Effector memory CD4-positive, alpha-beta T cell (primary cell): Measurements from ENCODE around the gene C11orf91.
"Not testable (repeated sequence)": the region's sequence is repeated elsewhere in the genome, so short reads cannot be mapped to it uniquely, and the experiment has no call there.

Experiments used
- DNase-seq, 3 donors: peaks; one replicate each; pipeline ENCODE4 v3.0.0-alpha.2; 2020
- H3K27ac ChIP-seq: 2 replicates; pipeline ENCODE4 v1.7.0; 2013; ENCODE audit warnings: mild to moderate bottlenecking, low read length, moderate library complexity; ENCODE audit not compliant: insufficient read depth, poor library complexity, severe bottlenecking
- H3K27me3 ChIP-seq: replicated peaks from 2 replicates; pipeline ENCODE4 v1.7.0; 2013; ENCODE audit warnings: mild to moderate bottlenecking, low read length; ENCODE audit not compliant: insufficient read depth, control insufficient read depth, poor library complexity, severe bottlenecking
- H3K36me3 ChIP-seq: 2 replicates; pipeline ENCODE4 v1.7.0; 2013; ENCODE audit warnings: mild to moderate bottlenecking, low read length, moderate library complexity; ENCODE audit not compliant: control insufficient read depth, insufficient read depth
- H3K4me1 ChIP-seq: 2 replicates; pipeline ENCODE4 v1.7.0; 2013; ENCODE audit warnings: low read length, mild to moderate bottlenecking; ENCODE audit not compliant: control insufficient read depth, insufficient read depth, poor library complexity, severe bottlenecking
- H3K4me3 ChIP-seq: 2 replicates; pipeline ENCODE4 v1.7.0; 2013; ENCODE audit warnings: low read length, low read depth, mild to moderate bottlenecking; ENCODE audit not compliant: insufficient read depth, poor library complexity, severe bottlenecking
- H3K9me3 ChIP-seq: 2 replicates; pipeline ENCODE4 v1.7.0; 2013; ENCODE audit warnings: mild to moderate bottlenecking, low read length, moderate library complexity; ENCODE audit not compliant: control insufficient read depth

The C11orf91 gene

DNA sequence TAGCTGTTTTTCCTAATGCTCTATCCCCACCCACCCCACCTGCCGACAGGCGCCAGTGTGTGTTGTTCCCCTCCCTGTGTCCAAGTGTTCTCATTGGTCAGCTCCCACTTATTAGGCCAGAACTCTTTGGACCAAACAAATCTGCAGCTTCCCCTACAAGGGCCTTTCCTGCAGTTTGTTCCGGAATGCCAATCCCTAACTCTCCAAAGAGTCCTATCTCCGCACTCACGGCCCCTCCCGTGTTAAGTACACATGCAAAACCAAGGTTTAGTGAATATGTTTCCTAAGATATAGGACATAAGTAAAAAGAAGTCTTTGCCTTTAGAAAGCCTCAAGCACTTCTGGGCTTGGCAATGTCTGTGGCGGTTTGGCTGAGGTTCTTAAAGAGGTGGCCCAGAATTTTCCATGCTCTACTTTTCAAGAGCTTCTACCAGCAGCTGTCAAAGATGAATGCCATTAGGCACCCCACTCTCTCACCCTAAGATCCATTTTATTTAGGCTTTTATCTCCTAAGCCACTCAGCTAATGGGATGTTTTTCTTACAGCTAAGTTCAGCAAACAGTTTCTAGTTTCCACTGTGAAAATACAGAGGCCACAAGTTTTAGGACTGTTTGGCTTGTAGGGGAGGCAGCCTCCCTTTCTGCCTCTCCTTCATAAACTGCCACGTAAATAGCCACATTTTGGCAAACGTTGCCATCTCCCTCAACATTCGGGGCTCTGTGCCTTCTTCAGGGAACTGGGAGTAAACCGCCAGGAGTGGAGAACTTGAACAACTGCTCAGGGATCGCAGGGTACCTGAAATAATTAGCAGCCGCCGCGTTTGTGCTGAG, 34.0 kb upstream of the C11orf91 start:
- H3K4me3 ChIP-seq, result peak overlapping the region; percentile 87
- peaks cover 9% of the 10 kb centered on the region for H3K4me1 ChIP-seq
- DNase-seq, result no peak
- no peaks in the 10 kb centered on the region for H3K27me3 ChIP-seq
- no peaks in the 10 kb centered on the region for H3K9me3 ChIP-seq
- H3K36me3 ChIP-seq, result no peaks in the 10 kb centered on the region
- H3K27ac ChIP-seq, result peak overlapping the region; percentile 77

DNA sequence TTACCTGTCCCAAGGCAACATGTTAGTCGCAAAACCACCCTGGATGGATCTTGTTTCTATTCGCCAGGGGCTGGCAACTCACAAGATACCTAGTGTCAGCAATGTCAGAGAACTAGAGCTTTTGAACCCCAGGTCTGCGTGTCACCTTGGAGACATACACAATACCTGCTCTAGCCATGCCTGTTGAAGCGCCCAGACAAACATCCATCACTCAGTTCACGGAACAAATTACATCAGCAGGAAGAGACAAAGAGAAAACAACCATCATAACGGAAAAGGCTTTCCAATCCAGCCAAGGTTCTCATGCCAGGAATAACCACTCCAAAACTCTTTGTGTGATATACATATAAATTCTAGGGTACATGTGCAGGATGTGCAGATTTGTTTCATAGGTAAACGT, 33.4 kb upstream of the C11orf91 start:
- no peak for DNase-seq
- H3K4me1 ChIP-seq, result peaks cover 9% of the 10 kb centered on the region
- no peaks in the 10 kb centered on the region for H3K9me3 ChIP-seq
- no peak overlapping the region for H3K27ac ChIP-seq
- H3K27me3 ChIP-seq, result no peaks in the 10 kb centered on the region
- H3K4me3 ChIP-seq, result no peak overlapping the region
- H3K36me3 ChIP-seq, result no peaks in the 10 kb centered on the region

- Histone ChIP-seq H3K27ac (no peak overlapping the region), H3K9me3 (no peaks in the 10 kb centered on the region), H3K4me1 (peaks cover 9% of the 10 kb centered on the region), H3K36me3 (no peaks in the 10 kb centered on the region), H3K27me3 (no peaks in the 10 kb centered on the region), H3K4me3 (no peak overlapping the region)
- DNase-seq, result no peak
Observed at GRCh38 chr11:33731723-33732531, 31.3 kb upstream of the C11orf91 start.

DNA sequence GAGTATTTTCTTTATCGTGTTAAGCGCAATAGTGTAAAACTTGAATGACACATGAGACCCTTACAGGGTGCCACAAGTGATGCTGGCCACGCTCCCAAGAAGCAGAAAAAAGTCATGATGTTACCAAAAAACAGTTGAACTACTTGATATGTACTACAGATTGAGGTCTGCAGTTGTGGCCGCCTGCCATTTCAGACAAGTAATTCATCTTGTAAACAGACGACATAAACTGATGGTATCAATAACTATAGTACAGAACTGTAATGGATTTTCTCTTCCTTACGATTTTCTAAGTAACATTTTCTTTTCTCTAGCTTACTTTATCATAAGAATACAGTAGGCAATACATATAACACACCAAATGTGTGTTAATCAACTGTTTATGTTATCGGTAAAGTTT, 30.1 kb upstream of the C11orf91 start:
- Histone ChIP-seq H3K27ac (no peak overlapping the region), H3K9me3 (no peaks in the 10 kb centered on the region), H3K4me3 (no peak overlapping the region), H3K36me3 (no peaks in the 10 kb centered on the region), H3K27me3 (no peaks in the 10 kb centered on the region), H3K4me1 (peaks cover 9% of the 10 kb centered on the region)
- no peak for DNase-seq

DNA sequence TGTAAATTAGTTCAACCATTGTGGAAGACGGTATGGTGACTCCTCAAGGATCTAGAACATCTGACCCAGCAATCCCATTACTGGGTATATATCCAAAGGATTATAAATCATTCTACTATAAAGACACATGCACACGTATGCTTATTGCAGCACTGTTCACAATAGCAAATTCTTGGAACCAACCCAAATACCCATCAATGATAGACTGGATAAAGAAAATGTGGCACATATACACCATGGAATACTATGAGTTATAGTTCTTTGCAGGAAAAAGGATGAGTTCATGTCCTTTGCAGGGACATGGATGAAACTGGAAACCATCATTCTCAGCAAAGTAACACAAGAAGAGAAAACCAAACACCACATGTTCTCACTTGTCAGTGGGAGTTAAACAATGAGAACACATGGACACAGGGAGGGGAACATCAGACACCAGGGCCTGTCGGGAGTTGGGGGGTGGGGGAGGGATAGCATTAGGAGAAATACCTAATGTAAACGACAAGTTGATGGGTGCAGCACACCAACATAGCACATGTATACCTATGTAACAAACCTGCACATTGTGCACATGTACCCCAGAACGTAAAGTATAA, 28.5 kb upstream of the C11orf91 start:
- not testable (repeated sequence) for H3K36me3 ChIP-seq, H3K4me1 ChIP-seq, DNase-seq

GRCh38 chr11:33727539-33727938, 26.9 kb upstream of the C11orf91 start:
- not testable (repeated sequence) for H3K4me1 ChIP-seq, H3K36me3 ChIP-seq, H3K27ac ChIP-seq, H3K9me3 ChIP-seq, DNase-seq, H3K4me3 ChIP-seq, H3K27me3 ChIP-seq

More for the DNA sequence above, 28.5 kb upstream of the C11orf91 start:
- not testable (repeated sequence) for H3K4me3 ChIP-seq, H3K27me3 ChIP-seq, H3K27ac ChIP-seq, H3K9me3 ChIP-seq

DNA sequence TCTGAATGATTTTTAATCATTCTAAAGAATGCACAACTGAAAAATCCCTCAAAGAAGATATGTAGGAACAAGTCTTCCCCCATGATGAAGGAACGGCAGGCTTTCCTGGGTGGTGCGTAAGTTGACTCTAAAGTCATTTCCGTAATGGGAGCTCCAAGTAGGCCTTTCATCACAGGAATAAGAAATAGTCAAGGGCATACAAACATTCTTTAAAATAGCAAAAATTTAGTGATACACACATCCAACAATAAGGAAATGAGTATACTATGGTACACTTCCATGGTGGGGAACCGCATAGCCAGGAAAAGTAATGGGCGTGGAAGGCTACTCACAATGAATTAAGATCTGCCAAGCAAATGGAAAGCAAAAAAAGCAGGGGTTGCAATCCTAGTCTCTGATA, 24.9 kb upstream of the C11orf91 start:
- Histone ChIP-seq H3K36me3 (peaks cover 9% of the 10 kb centered on the region), H3K9me3 (no peaks in the 10 kb centered on the region), H3K27ac (no peak overlapping the region), H3K4me3 (no peak overlapping the region), H3K27me3 (no peaks in the 10 kb centered on the region), H3K4me1 (no peaks in the 10 kb centered on the region)
- no peak for DNase-seq

GRCh38 chr11:33724644-33725035, 24.0 kb upstream of the C11orf91 start:
- Histone ChIP-seq H3K36me3 (peaks cover 12% of the 10 kb centered on the region), H3K4me3 (no peak overlapping the region), H3K4me1 (no peaks in the 10 kb centered on the region), H3K27me3 (no peaks in the 10 kb centered on the region), H3K9me3 (no peaks in the 10 kb centered on the region), H3K27ac (no peak overlapping the region)
- DNase-seq, result no peak

DNA sequence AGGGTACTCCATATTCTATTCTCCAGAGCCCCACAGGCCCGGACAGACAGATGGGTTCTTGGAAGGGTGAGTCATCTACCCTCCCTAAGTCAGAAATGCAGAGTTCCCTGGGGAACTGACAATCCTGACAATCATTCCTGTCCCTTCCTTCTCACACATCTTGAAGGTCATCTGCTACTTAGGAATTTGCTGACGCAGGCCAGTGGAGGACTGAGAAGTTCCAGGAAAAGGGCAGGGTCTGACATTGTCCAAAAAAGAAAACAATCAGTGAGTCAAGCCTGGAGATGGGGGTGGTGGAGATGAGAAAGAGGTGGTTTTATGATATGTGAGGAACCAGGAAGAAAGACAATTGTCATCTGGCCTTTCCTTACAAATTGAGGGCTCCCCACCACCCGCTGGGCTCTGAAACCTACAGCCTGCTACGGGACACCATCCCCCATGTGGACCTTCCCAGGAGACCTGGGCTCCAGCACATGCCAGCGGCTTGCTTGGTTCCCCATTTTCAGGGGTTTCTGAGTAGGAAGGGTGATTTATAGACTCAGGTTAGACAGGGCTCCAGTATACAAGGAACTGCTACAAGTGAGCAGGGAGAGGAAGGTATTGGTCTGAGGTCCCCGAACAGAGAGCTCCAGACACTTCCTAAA, 22.7 kb upstream of the C11orf91 start:
- no peak for DNase-seq
- Histone ChIP-seq H3K4me3 (no peak overlapping the region), H3K36me3 (peaks cover 14% of the 10 kb centered on the region), H3K4me1 (no peaks in the 10 kb centered on the region), H3K27me3 (no peaks in the 10 kb centered on the region), H3K9me3 (no peaks in the 10 kb centered on the region), H3K27ac (no peak overlapping the region)
